Activated CD8-positive, alpha-beta memory T cell treated with anti-CD3 and anti-CD28 coated beads for 36 hours (primary cell): ENCODE results near the gene RAB17. TPM values are rescaled to one million over a fixed set of nuclear protein-coding genes. Genes with fewer than 3 reads are reported as not detected.
"Not testable (repeated sequence)": the region's sequence is repeated elsewhere in the genome, so short reads cannot be mapped to it uniquely, and the experiment has no call there.

Experiments used
- CTCF ChIA-PET: fragments of 350-600 bp; sonication (Branson Sonifier 250); formaldehyde crosslinking; loops from one replicate; lab custom pipeline; 2021; ENCODE audit warnings: antibody characterized with exemption; lab: Charles Lee
- POLR2A ChIA-PET: fragments of 350-600 bp; sonication (Branson Sonifier 250); formaldehyde crosslinking; loops from one replicate; lab custom pipeline; 2021; ENCODE audit warnings: antibody characterized with exemption; lab: Charles Lee
- total RNA-seq, 2 experiments: library from RNA; stranded (reverse); gene quantifications; one replicate each; pipeline ENCODE4 v1.2.3, GENCODE V29; 2021

RAB17 gene
- total RNA-seq, 2 experiments from 2014 or later, result not detected

DNA sequence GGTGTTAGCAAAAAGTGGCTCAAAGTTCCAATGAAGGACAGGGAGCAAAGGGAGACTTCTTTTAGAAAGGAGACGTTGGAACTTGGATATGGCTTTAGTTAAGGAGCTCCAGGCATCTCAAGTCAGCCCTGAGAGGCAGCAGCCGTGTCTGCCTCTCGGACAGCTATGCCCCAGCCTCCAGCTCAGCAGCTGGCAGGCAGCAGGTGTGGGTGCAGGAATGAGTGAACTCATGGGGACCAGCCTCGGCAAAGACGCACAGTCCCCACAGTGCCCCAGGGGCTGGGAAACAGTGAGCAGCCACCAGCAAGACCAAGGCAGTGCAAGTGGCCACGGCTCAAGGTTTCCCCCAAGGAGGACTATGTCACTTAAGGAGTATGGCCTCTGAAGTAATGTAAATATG is 35.2 kb upstream of the RAB17 start:
- ChIA-PET POLR2A (no interaction called here), CTCF (no interaction called here)

DNA sequence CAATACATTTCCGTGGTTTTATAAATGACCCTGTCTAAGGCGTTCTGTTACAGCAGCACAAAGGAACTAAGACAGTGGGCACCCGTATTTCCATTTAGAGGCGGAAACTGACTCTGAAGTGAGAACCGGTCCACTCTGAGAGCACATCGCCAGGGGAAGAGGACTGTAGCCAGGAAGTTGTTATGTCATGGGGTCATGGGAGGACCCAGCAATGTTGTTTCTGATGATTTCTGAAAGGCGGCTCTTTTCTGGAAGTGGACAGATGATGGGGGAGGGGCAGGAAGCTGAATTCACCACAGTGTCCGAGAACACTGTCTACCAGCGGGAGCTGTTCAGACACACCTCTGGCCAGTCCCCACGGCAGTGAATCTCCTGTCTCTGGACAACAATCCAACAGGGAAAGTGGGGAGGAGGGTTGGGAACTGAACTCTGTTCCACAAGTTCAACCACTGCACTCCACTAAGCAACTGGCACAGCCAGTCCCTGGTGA is 34.7 kb upstream of the RAB17 start:
- ChIA-PET POLR2A (no interaction called here), CTCF (interaction anchor here (1.0 kb wide), 1 partner anchor 120 kb away, joined by 3 read pairs; no protein-coding TSS in a partner anchor)

DNA sequence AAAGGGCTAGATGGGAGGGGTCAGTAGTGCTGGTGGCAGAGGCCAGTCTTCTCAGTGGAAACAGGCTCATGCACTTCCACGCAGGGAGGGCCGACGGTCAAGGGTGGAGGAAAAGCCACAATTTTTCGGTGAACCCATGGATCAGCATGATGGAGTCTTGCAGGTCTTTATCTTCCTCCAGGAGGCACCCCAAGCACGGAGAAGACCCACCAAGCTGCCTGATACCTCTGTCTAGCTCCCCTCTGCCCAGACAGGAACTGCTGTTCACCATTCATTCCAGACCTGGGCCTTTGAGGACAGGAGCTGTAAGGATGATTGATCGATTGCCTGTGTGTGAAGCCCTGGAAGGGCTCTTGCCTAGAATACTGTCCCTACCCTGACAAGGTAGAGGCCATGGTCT is 34.0 kb upstream of the RAB17 start:
- CTCF ChIA-PET, result interaction anchor here (1.0 kb wide), 1 partner anchor 121 kb away, joined by 3 read pairs; no protein-coding TSS in a partner anchor
- POLR2A ChIA-PET, result no interaction called here

DNA sequence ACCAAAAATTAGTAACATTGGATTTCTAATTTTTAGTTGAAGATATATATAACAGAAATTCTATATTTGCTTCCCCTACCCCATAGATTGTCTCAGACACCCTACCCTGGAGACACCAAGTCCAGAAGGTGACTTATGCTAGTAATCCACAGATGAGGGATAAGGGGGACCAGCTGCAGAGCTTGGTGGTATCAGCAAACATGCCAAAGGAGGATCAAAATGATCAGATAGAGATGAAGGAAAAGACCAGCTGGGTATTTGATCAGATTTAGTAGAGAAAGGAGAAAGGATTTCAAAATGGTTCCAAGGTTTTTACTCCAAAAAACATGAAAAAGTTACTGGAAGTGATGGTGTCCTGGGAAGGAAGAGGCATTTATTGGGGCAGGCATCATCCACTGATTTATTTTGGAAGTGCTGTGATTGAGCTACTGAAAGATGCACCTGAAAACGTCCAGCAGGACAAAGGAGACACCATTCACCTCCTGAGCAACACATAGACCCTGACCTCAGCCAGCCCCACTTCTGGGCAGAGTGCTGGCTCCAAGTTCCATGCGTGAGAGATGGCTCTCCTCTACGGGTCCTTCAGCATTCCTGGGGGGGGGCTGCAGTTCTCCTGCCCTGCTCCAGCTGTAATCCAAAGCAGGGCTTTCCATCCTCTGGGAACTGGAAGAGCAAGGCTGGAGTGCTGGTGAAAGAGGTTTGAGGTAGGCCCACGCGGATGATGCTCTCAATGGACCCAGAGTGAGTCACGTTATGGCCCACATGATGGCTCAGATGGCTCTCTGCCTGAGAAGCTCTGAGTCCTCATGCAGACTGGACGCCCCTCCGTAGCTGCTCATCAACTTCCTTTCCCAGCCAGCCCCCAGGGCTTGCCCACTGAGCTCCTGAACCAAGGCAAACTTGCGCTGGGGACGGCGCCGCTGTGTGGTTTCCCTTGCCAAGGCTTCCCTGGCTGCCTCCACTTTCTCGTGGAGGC is 33.2 kb upstream of the RAB17 start:
- CTCF ChIA-PET, result interaction anchor here (0.5 to 1.0 kb wide), 2 partner anchors 64 to 122 kb away, joined by 3 read pairs; no protein-coding TSS in a partner anchor
- POLR2A ChIA-PET, result no interaction called here

DNA sequence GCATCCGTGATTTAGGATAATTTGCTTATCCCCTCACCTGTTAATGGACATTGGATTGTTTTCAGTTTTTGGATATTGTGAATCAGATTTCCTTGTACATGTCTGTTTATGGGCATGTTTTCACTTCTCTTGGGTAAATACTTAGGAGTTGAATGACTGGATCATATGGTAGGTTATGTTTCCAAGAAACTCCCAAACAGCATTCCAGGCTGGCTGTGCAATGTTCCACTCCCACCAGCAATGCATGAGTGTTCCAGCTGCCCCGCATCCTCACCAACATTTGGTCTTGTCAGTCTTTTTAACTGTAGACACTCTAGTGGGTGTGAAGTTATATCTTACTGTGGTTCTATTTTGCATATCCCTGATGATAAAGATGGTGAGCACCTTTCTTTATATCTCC is 27.9 kb upstream of the RAB17 start:
- CTCF ChIA-PET, result no interaction called here

DNA sequence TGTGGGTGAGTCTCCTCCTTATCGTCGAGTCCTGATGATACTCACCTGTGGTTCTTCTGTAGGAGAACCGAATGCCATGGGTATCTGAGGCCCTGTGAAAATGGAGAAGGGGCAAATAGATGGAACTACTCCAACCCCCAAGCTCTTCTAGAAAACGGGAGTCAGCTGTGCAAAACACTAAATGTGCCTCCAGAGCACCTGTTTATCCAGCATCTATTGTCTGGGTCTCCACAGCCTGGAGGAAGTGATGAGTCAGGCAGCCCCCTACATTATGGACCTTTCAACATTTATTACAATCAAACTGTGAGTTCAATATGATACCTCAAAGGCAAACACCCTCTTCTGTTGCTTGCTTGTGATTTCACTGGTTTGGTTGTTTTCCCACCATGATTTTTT is 27.1 kb upstream of the RAB17 start:
- POLR2A ChIA-PET, result no interaction called here

More for the DNA sequence above, 27.9 kb upstream of the RAB17 start:
- POLR2A ChIA-PET, result no interaction called here

DNA sequence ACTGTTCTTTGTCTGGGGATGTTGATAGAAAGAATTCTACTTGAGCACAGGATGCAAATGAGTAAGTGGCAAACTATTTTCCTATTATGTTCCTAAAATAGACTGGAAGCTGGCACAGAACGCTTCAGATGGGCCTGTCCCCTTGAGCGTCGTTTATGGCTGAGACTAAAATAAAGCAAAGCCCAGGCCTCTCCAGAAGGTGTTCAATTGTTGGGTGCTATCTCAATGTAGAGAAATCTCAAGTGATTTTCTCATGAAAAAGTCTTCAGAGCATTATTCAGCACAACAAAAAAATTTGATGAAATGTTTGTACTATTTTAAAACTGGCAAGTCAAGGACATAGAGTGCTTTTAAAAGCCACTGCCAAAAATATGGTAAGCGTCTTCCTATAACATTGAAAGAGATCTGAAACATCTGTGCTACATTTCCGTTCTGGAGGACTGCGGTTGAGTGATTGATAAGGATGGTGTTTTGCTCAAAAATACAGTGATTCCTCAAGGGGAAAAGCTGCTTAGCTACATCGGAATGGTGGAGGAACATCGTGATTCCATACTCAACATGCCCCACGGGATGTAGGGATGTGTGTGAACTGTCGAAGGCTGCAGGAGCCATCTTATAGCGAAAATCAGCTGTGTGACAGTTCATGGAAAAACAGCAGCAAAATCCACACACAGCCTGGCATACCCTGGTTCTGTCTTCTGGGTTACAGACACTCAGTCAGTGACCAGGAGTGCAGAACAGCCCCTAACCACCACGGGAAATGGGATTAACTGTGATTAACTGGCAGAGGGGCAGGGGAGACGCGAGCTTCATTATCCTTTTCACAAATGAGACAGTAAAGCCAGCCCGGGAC is 26.4 kb upstream of the RAB17 start:
- CTCF ChIA-PET, result no interaction called here
- POLR2A ChIA-PET, result interaction anchor here (0.6 kb wide), 1 partner anchor 622 kb away, joined by 3 read pairs; no protein-coding TSS in a partner anchor

More for the DNA sequence above, 27.1 kb upstream of the RAB17 start:
- CTCF ChIA-PET, result no interaction called here

DNA sequence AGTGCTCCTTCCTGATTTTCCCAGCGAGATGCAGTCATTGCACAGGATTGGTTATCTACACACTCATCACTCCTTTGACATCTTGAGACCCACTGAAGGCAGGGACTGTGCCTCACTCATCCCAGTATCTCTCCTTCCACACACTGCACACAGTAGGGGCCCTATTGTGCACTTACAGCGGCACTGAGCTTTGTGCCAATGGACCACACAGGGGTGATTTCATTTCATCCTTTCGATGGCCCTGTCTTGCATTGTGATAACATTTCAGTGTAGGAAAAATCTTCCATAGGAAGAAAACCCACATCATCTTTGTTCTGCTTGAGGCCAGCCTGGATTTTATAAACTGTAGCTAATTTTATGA is 25.8 kb upstream of the RAB17 start:
- ChIA-PET CTCF (no interaction called here), POLR2A (interaction anchor here (0.6 kb wide), 2 partner anchors 18 to 623 kb away, joined by 3 read pairs; no protein-coding TSS in a partner anchor)

DNA sequence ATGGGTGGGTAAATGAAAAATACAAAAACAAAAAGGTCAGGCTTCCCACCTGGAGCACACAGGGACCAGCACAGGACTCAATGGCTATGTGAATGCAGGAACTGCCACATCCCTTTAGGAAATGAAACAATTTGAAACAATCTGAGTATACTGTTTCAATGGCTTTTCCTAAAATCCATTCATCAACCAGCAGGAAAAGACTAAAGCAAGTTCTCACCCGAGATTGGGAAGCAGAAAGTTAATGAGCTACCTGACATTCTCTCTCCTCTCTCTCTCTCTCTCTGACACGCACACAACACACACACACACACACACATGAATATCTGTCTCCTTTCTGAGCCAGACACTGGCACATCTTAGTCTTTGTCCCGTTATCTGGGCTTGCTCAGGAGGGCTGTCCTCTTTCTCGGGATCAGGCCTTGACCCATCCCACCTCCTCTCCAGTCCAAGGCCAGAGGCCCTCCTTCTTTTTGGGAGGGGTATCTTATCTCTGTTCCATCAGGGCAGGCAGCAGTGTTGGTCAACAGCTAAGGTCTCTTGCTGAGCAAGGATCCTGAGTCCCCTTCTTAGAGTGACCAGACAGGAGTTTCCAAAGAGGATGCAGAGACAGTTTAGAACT is 25.2 kb upstream of the RAB17 start:
- POLR2A ChIA-PET, result interaction anchor here (0.6 kb wide), 1 partner anchor 19 kb away, joined by 3 read pairs; no protein-coding TSS in a partner anchor
- CTCF ChIA-PET, result no interaction called here

DNA sequence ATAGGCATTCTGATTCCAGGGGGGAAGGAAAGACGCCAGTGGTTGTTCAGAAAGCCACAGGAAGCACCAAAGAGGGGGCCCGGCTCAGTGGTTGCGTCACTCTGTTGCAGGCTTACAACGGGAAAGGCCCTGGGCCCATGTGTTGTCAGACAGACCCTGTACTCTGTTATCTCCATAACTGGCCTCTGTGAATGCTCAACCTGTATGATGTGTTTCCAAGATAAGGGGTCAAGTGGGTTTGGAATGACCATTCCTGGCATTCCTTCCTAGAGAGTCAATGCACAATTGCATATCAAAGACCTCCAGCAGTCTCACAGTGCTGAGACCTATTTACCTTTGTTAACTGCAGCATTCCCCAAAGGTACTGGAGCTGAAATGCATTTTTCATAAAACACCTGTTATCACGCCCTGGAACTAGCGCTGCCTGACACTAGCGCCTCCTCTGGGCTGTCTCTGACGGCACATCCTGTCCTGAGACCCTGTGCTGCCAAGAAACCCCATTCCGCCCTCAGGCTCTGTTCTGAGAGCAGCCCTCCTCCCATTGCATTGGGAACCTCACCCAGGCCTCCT is 23.7 kb upstream of the RAB17 start:
- POLR2A ChIA-PET, result no interaction called here
- CTCF ChIA-PET, result interaction anchor here (1.1 kb wide), 1 partner anchor 10 kb away, joined by 3 read pairs; no protein-coding TSS in a partner anchor

DNA sequence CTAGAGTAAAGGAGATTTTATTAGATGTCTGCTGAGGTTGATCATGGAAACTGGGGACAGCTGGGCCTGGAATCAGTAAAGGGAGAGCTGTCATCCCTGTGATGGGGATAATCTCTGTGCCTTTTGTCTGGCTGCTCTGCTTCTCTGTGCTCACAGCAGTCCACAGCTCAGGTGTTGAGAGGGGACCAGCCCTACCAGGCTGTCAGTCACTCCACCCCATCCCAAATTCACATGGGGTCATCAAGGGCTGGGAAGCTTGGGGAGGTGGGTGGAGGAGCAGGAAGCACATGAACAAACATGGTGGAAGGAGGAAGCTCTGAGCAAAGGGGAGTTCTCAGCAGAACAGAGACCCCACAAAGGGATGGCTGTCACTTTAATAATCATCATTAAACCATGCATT is 23.1 kb upstream of the RAB17 start:
- ChIA-PET POLR2A (no interaction called here), CTCF (no interaction called here)

DNA sequence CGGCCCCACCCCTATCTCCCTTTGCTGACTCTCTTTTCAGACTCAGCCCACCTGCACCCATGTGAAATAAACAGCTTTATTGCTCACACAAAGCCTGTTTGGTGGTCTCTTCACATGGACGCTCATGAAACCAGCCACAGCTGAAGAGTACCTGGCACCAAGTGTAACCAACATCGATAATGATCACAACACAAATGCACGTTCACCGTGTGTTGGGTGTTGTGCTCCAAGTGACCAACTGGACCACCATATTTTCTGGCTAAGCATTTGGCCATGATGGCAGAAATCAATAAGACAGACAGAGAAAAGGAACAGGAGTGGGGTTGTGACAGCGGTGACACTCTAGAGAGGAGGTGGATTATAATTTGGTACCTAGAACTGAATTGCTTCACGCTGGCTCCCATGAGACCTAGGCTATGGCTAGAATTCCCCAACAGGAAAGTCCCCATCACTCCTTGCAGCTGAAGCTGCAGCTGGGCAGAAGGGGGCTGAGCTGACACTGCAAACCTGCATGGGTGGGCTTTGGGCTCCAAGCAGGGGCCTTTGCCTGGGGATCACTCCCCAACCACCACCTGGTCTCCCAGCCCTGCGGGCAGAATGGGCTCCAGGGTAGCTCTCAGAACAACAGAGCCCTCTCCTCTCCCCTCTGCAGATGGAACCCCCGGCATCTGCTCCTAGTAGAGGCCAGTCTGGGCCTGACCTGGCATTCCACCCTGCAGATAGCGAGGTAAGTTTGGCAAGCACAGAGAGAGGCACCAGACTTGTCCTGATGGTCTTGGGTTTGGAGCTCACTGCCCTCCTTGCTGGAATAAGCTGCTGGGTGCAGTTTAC is 22.2 kb upstream of the RAB17 start:
- CTCF ChIA-PET, result no interaction called here
- POLR2A ChIA-PET, result no interaction called here

DNA sequence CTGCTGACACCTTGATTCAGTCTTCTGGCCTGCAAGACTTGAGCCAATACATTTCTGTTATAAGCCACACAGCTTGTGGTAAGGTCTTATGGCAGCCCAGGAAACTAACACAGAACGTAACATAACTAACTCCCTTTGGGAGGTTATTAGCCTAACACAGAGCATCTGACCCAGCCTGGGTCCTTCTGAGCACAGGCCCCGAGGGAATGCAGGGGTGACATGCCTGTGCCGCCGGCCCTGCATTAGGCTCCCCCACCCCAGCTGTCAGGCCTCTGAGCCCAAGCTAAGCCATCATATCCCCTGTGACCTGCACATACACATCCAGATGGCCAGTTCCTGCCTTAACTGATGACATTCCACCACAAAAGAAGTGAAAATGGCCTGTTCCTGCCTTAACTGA is 16.0 kb upstream of the RAB17 start:
- CTCF ChIA-PET, result not testable (repeated sequence)

DNA sequence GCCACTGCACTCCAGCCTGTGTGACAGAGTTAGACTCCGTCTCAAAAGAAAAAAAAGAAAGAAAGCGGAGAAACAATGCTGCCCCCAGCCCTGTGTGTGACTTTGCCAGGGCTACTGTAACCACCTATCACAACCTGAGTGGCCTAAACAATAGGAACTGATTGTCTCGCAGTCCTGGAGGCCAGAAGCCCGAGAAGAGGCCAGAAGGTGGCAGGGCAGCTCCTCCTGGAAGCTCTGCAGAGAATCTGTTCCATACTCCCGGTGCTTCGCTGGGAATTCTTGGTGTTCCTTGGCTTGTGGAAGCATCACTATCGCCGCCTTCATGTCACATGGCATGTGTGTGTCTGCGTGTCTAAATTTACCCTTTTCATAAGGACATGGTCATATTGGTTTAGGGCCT is 14.4 kb upstream of the RAB17 start:
- CTCF ChIA-PET, result no interaction called here
- POLR2A ChIA-PET, result no interaction called here

More for the DNA sequence above, 16.0 kb upstream of the RAB17 start:
- POLR2A ChIA-PET, result not testable (repeated sequence)

DNA sequence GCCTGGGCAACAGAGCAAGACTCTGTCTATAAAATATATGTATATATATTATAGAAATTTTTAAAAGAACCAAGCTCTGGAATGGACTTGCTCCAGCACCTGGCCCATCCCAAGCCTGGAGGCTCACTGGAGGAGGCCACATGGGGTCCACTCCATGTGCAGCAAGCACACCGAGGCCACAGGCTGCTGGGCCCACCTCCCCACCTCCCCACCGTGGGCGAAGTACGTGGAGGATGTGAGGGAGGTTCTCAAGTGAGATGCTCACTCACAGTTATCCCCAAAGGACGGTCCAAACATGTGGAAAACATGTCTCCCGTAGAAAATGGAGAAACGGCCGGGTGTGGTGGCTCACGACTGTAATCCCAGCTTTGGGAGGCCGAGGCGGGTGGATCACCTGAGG is 13.9 kb upstream of the RAB17 start:
- ChIA-PET CTCF (interaction anchor here (0.9 kb wide), 1 partner anchor 10 kb away, joined by 3 read pairs; no protein-coding TSS in a partner anchor), POLR2A (interaction anchor here (1.3 kb wide), 1 partner anchor 69 kb away, joined by 6 read pairs; no protein-coding TSS in a partner anchor)

DNA sequence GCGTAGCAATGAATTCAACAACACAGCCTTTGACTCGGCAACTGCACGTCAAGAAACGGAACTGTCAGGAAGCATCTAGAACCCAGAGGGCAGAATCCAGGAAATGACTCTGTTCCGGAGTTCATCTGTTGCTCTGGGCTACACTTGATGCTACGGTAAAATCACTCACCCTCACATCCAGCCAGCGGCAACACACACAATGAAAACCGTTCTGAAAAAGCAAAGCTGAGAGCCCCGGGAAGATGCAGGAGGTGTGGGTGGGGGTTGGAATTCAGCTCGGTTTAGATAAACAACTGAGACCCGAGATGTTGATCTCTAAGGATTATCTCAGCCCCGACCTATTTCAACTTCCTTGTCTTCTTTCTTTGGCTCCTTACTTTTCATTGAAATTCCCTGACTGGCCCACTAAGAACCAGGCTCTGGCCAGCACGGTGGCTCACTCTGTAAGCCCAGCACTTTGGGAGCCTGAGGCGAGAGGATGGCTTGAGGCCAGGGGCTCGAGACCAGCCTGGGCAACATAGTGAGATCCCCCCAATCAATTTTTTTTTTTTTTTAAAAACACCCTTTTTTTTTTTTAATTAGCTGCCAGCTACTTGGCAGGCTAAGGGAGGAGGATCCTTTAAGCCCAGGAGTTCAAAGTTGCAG is 13.3 kb upstream of the RAB17 start:
- ChIA-PET CTCF (interaction anchor here (0.9 to 1.0 kb wide), 2 partner anchors 11 to 32 kb away, joined by 3 read pairs; no protein-coding TSS in a partner anchor), POLR2A (interaction anchor here (1.3 kb wide), 1 partner anchor 70 kb away, joined by 6 read pairs; no protein-coding TSS in a partner anchor)
